H1 (cell line): ENCODE results near the gene GAD2. TPM values are rescaled to one million over a fixed set of nuclear protein-coding genes. Genes with fewer than 3 reads are reported as not detected.

Experiments
- CTCF ChIA-PET: fragments of 300-600 bp; sonication (Branson Sonifier 250); formaldehyde crosslinking; loops from one replicate; lab custom pipeline; 2021; ENCODE audit not compliant: partially characterized antibody; lab: Charles Lee
- POLR2A ChIA-PET: fragments of 300-600 bp; sonication (Branson Sonifier 250); formaldehyde crosslinking; loops from one replicate; lab custom pipeline; 2021; ENCODE audit warnings: inconsistent platforms; ENCODE audit not compliant: partially characterized antibody; lab: Charles Lee
- DNase-seq, 2 experiments: peaks; one replicate each; pipeline versions ENCODE4 v3.0.0 to v3.0.0-alpha.2; 2010 to 2022; ENCODE audit warnings: low spot score in 2 of 2, low read depth in 1 of 2, mixed read lengths in 1 of 2
- FAIRE-seq: peaks from 2 replicates; lab custom pipeline; 2011; peaks lifted over from hg19 to GRCh38; lab: Jason Lieb, UNC
- H2AFZ ChIP-seq: 2 replicates; pipeline ENCODE4 v1.8.1; 2012; ENCODE audit warnings: low read length, inconsistent platforms
- H2AK5ac ChIP-seq: 2 replicates; pipeline ENCODE4 v1.6.1; 2013; ENCODE audit warnings: low read depth, low read length
- H2BK120ac ChIP-seq: replicated peaks from 2 replicates; pipeline ENCODE3; 2013; ENCODE audit warnings: low read depth, low read length, inconsistent platforms
- H2BK12ac ChIP-seq: 2 replicates; pipeline ENCODE4 v1.6.1; 2013; ENCODE audit warnings: low read depth, low read length
- H2BK15ac ChIP-seq: 2 replicates; pipeline ENCODE4 v1.6.1; 2013; ENCODE audit warnings: low read length
- H2BK20ac ChIP-seq: 2 replicates; pipeline ENCODE4 v1.6.1; 2013; ENCODE audit warnings: low read length
- H2BK5ac ChIP-seq: 2 replicates; pipeline ENCODE4 v1.6.1; 2013; ENCODE audit warnings: low read depth, low read length
- H3K14ac ChIP-seq: 2 replicates; pipeline ENCODE4 v1.6.1; 2013; ENCODE audit warnings: inconsistent platforms; ENCODE audit not compliant: insufficient read length
- H3K18ac ChIP-seq: 2 replicates; pipeline ENCODE4 v1.6.1; 2013; ENCODE audit warnings: low read length; ENCODE audit errors: extremely low read depth
- H3K23ac ChIP-seq: 2 replicates; pipeline ENCODE4 v1.6.1; 2013; ENCODE audit warnings: inconsistent platforms; ENCODE audit not compliant: insufficient read length
- H3K23me2 ChIP-seq: 2 replicates; pipeline ENCODE4 v1.6.1; 2013; ENCODE audit warnings: low read depth, low read length
- H3K27ac ChIP-seq: 2 replicates; pipeline ENCODE4 v1.6.1; 2011; ENCODE audit warnings: low read depth, low read length, inconsistent platforms
- H3K27me3 ChIP-seq, 4 experiments: replicated peaks in 1 of 4; 1 replicate in 1 of 4; 2 replicates in 3 of 4; pipeline versions ENCODE4 v1.6.1 to v1.8.1; 2011 to 2013; ENCODE audit warnings: low read length in 3 of 4, mild to moderate bottlenecking in 3 of 4, inconsistent platforms in 2 of 4, mixed read lengths in 2 of 4, moderate library complexity in 1 of 4; ENCODE audit not compliant: control insufficient read depth in 3 of 4, insufficient read depth in 3 of 4; ENCODE audit errors: extremely low read depth in 1 of 4
- H3K36me3 ChIP-seq, 4 experiments: 2 replicates each; pipeline versions ENCODE4 v1.6.1 to v1.8.1; 2011 to 2013; ENCODE audit warnings: mild to moderate bottlenecking in 4 of 4, low read length in 3 of 4, moderate library complexity in 2 of 4, control low read depth in 1 of 4, inconsistent platforms in 1 of 4; ENCODE audit not compliant: insufficient read depth in 4 of 4, control insufficient read depth in 2 of 4
- H3K4ac ChIP-seq: replicated peaks from 2 replicates; pipeline ENCODE3; 2013; ENCODE audit warnings: low read length, low read depth, mixed read lengths, inconsistent platforms; ENCODE audit not compliant: insufficient read length
- H3K4me1 ChIP-seq, 4 experiments: replicated peaks in 1 of 4; 1 replicate in 1 of 4; 2 replicates in 3 of 4; pipeline versions ENCODE4 v1.6.1 to v1.8.1; 2011 to 2013; ENCODE audit warnings: low read length in 3 of 4, inconsistent platforms in 2 of 4, mixed read lengths in 1 of 4; ENCODE audit not compliant: insufficient read depth in 4 of 4, control insufficient read depth in 3 of 4
- H3K4me2 ChIP-seq, 2 experiments: 2 replicates each; pipeline versions ENCODE4 v1.6.1 to v1.8.1; 2011 to 2013; ENCODE audit warnings: low read depth in 2 of 2, low read length in 2 of 2, control low read depth in 1 of 2, inconsistent platforms in 1 of 2, mild to moderate bottlenecking in 1 of 2; ENCODE audit not compliant: insufficient read depth in 1 of 2
- H3K4me3 ChIP-seq, 4 experiments: fragments of 200-600, 300-600 bp in 1 of 4; sonication (generic), shearing (Covaris generic), sonication (Bioruptor Twin) in 1 of 4; 2 replicates each; pipeline versions ENCODE4 v1.5.1 to v1.8.1; 2011 to 2016; ENCODE audit warnings: low read length in 4 of 4, low read depth in 3 of 4, control low read depth in 2 of 4, inconsistent platforms in 2 of 4, mild to moderate bottlenecking in 2 of 4, mixed read lengths in 1 of 4, moderate library complexity in 1 of 4; ENCODE audit not compliant: insufficient read depth in 2 of 4; ENCODE audit errors: extremely low read depth in 1 of 4
- H3K56ac ChIP-seq: replicated peaks from 2 replicates; pipeline ENCODE3; 2013; ENCODE audit warnings: low read depth, mild to moderate bottlenecking, mixed read lengths, low read length, inconsistent platforms; ENCODE audit not compliant: insufficient read length
- H3K79me1 ChIP-seq: 2 replicates; pipeline ENCODE4 v1.6.1; 2013; ENCODE audit warnings: low read depth, low read length, control low read depth
- H3K79me2 ChIP-seq, 2 experiments: 2 replicates each; pipeline versions ENCODE4 v1.6.1 to v1.8.1; 2012 to 2013; ENCODE audit warnings: low read length in 2 of 2, mild to moderate bottlenecking in 2 of 2, inconsistent platforms in 1 of 2; ENCODE audit not compliant: insufficient read depth in 2 of 2, control insufficient read depth in 1 of 2
- H3K9ac ChIP-seq, 4 experiments: replicated peaks in 1 of 4; 1 replicate in 1 of 4; 2 replicates in 3 of 4; pipeline versions ENCODE4 v1.6.1 to v1.8.1; 2011 to 2013; ENCODE audit warnings: low read depth in 3 of 4, low read length in 3 of 4, control low read depth in 2 of 4, mild to moderate bottlenecking in 2 of 4, moderate library complexity in 2 of 4, inconsistent platforms in 1 of 4; ENCODE audit errors: extremely low read depth in 1 of 4
- H3K9me3 ChIP-seq, 2 experiments: 2 replicates each; pipeline versions ENCODE4 v1.6.1 to v1.8.1; 2012 to 2013; ENCODE audit warnings: mild to moderate bottlenecking in 2 of 2, moderate library complexity in 2 of 2, control low read depth in 1 of 2, inconsistent platforms in 1 of 2, low read depth in 1 of 2, low read length in 1 of 2, mixed read lengths in 1 of 2; ENCODE audit not compliant: insufficient read depth in 2 of 2
- H4K20me1 ChIP-seq, 2 experiments: replicated peaks in 1 of 2; 2 replicates each; pipeline versions ENCODE3 to v1.8.1; 2011 to 2013; ENCODE audit warnings: inconsistent platforms in 2 of 2, low read length in 2 of 2, mild to moderate bottlenecking in 1 of 2; ENCODE audit not compliant: insufficient read depth in 2 of 2, control insufficient read depth in 1 of 2
- H4K5ac ChIP-seq: 2 replicates; pipeline ENCODE4 v1.6.1; 2013; ENCODE audit warnings: low read length, low read depth, mixed read lengths, inconsistent platforms; ENCODE audit not compliant: insufficient read length
- H4K8ac ChIP-seq: 2 replicates; pipeline ENCODE4 v1.8.0; 2013; ENCODE audit warnings: mild to moderate bottlenecking, moderate library complexity, low read length, inconsistent platforms; ENCODE audit not compliant: insufficient read depth; ENCODE audit errors: extremely low read depth
- H4K91ac ChIP-seq: replicated peaks from 2 replicates; pipeline ENCODE3; 2013; ENCODE audit warnings: low read length, mixed read lengths, inconsistent platforms; ENCODE audit not compliant: insufficient read length
- ASH2L ChIP-seq: fragments of 200-600, 300-600 bp; sonication (generic); IDR thresholded peaks from one replicate; pipeline ENCODE4 v1.7.1; 2017; ENCODE audit warnings: low read length
- BACH1 ChIP-seq: IDR thresholded peaks from 2 replicates; pipeline ENCODE4 v1.6.1; 2012; ENCODE audit warnings: low read length, improper control_type of control experiment
- CHD1 ChIP-seq: IDR thresholded peaks from 2 replicates; pipeline ENCODE4 v1.6.1; 2012; ENCODE audit warnings: low read depth, low read length, improper control_type of control experiment
- GABPA ChIP-seq: IDR thresholded peaks from 2 replicates; pipeline ENCODE4 v1.6.1; 2011; ENCODE audit warnings: mild to moderate bottlenecking, low read length, moderate library complexity, borderline replicate concordance; ENCODE audit not compliant: insufficient read depth
- POLR2AphosphoS5 ChIP-seq: IDR thresholded peaks from 2 replicates; pipeline ENCODE4 v1.6.1; 2011; ENCODE audit warnings: low read depth, low read length
- TEAD4 ChIP-seq: IDR thresholded peaks from 2 replicates; pipeline ENCODE4 v1.6.1; 2012; ENCODE audit warnings: low read depth, low read length, inconsistent platforms, mixed read lengths
- WGBS, 2 experiments: shearing (Covaris generic) in 1 of 2; methylation state at CpG; one replicate each; pipeline versions ENCODE4 v1.1.6 to v1.1.7; 2013 to 2015; ENCODE audit warnings: low lambda C conversion rate in 2 of 2, mixed read lengths in 2 of 2, inconsistent platforms in 1 of 2, low coverage in 1 of 2, missing lambda C conversion rate in 1 of 2; ENCODE audit not compliant: insufficient replicate concordance in 2 of 2, insufficient coverage in 1 of 2, insufficient read length in 1 of 2; ENCODE audit errors: extremely low coverage in 1 of 2, missing lambda C conversion rate in 1 of 2; 5-methylcytosine and 5-hydroxymethylcytosine counted together
- polyA plus RNA-seq, 7 experiments: library from polyadenylated mRNA; depleted of rRNA in 3 of 7; stranded (reverse) in 5 of 7; unstranded in 2 of 7; fragments of >200 nt in 5 of 7; fragments of 200-250 nt in 2 of 7; gene quantifications; 1 replicate in 5 of 7; 2 replicates in 1 of 7; 4 replicates in 1 of 7; pipeline versions ENCODE4 v1.2.1 to v1.2.3, GENCODE V29; 2011 to 2013; ENCODE audit warnings: missing spikeins in 2 of 7, mixed read lengths in 2 of 7
- total RNA-seq: library from RNA; stranded (reverse); fragmentation: NEBNext Ultra II Directional; extraction: Animal tissue kit (Norgen Biotek cat#: 25700); gene quantifications from 2 replicates; pipeline ENCODE4 v1.2.1, GENCODE V29; 2021

GAD2 gene
- total and polyA plus RNA-seq, 2 of the 8 experiments (the other 6 are each of a cell fraction or from before 2014, with no cell fraction given), result 0.30 to 0.47 TPM

DNA sequence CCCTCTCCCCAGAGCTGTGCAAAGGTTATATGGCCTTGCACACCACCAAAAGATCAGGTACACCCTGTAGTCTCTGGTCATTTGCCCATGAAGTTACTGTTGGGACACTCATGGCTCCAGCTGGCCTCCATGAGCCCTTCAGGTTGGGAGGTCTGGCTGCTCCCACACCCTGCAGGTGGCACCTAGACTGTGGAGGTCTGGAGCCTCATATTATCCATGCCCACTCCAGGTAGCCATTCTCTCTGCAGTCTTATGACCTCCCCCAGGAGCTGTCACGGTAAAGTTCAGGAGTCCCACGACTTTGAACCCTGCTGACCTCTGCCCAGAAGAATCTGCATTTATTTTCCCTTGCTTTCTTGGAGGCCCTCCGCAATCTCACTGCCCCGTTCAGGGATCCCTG lies 39.2 kb upstream of the GAD2 start:
- Histone ChIP-seq H3K18ac (no peak overlapping the region), H2BK12ac (no peak overlapping the region), H3K27me3 (no peaks in the 10 kb centered on the region)
- CTCF ChIA-PET, result interaction anchor here (1.0 to 1.8 kb wide), 3 partner anchors 20 to 92 kb away, joined by 3 to 5 read pairs (median 3); no protein-coding TSS in a partner anchor
- TF ChIP-seq ASH2L, result no peak
- TF ChIP-seq POLR2AphosphoS5, result no peak
- no peak for TF ChIP-seq BACH1
- TF ChIP-seq GABPA, result no peak
- TF ChIP-seq CHD1, result no peak
- TF ChIP-seq TEAD4, result no peak
- TF ChIP-seq, all 59 proteins: peak for 0
- H3K23me2 ChIP-seq, result no peaks in the 10 kb centered on the region
- WGBS, 2 experiments, result 94% methylated on average over 4 of the region's 4 CpGs; no CpG with 5 or more reads in 1 of the 2 experiments
- H2BK15ac ChIP-seq, result no peak overlapping the region
- no peaks in the 10 kb centered on the region for H3K4me1 ChIP-seq
- no peak overlapping the region for H2BK5ac ChIP-seq
- no peak for DNase-seq
- H4K5ac ChIP-seq, result no peak overlapping the region
- no peaks in the 10 kb centered on the region for H3K79me1 ChIP-seq
- no peak overlapping the region for H2BK20ac ChIP-seq
- H3K9ac ChIP-seq, result no peak overlapping the region
- H3K23ac ChIP-seq, result no peak overlapping the region
- no peak for FAIRE-seq
- no peaks in the 10 kb centered on the region for H3K36me3 ChIP-seq
- no peak overlapping the region for H3K14ac ChIP-seq
- H2AK5ac ChIP-seq, result no peak overlapping the region
- H2BK120ac ChIP-seq, result no peak overlapping the region
- H3K79me2 ChIP-seq, result no peaks in the 10 kb centered on the region
- POLR2A ChIA-PET, result interaction anchor here (1.5 kb wide), 1 partner anchor 349 kb away, joined by 3 read pairs; no protein-coding TSS in a partner anchor
- H2AFZ ChIP-seq, result no peak overlapping the region
- no peak overlapping the region for H3K4ac ChIP-seq
- no peak overlapping the region for H3K4me2 ChIP-seq
- no peak overlapping the region for H3K56ac ChIP-seq
- H4K20me1 ChIP-seq, result no peaks in the 10 kb centered on the region
- no peaks in the 10 kb centered on the region for H3K9me3 ChIP-seq
- no peak overlapping the region for H4K91ac ChIP-seq
- no peak overlapping the region for H3K4me3 ChIP-seq
- no peak overlapping the region for H3K27ac ChIP-seq
- no peak overlapping the region for H4K8ac ChIP-seq
